ENCODE results near the gene RRP7A. TPM values are rescaled to one million over a fixed set of nuclear protein-coding genes. Genes with fewer than 3 reads are reported as not detected.

RRP7A gene
- total and polyA plus RNA-seq, 2 donors (not counting 1 experiment from before 2014, with no cell fraction given), result 18.3 to 98.5 TPM

DNA sequence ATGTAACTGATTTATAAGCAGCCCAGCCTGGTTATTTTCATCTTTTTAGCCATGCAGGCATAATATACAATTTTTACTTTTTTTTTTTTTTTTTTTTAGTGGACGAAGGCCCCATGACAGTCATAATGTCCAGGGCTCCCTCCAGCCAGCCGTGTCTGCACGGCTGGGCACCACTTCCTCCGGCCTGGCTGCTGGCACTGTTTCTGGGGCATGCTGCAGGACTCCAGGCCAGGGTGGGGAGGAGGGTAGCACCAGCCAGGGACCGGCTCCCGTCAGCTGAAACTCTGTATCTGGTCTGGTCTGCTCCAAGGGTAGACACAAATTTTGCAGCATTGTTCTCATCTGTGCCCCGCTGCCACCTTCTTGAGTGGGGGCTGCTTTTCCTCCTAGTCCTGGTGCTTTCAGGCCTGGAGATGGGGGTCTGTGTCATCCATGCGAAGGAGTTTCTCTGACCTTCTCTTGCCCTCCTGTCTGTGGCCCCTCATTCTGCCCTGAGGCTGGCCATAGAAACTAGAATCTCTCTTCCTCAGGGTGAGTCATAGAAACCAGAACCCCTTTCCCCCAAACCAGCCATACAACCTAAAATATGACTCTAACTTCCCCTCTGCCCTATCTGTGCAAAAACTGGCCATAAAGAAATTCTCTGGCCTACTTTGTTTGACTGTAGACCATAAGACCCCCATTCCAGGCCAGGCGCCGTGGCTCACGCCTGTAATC, 9.2 kb upstream of the RRP7A start:
- ChIA-PET POLR2A (no interaction called here), CTCF (interaction anchor here (6.0 kb wide), 1 partner anchor 19 kb away, joined by 86 read pairs; no protein-coding TSS in a partner anchor)
- H3K27ac Mint-ChIP-seq, result peak overlapping the region; percentile 64
- intact Hi-C loops (cut with micrococcal nuclease), result loop anchor here (5.0 kb wide), 1 partner anchor 34 kb away; no protein-coding TSS in a partner anchor
- Histone ChIP-seq H3K79me2 (ENCODE audit: control insufficient read depth, insufficient read depth, low read length) (peaks cover 9% of the 10 kb centered on the region), H3K27me3 (replicated peaks in 1 of 4; ENCODE audit: control extremely low read depth in 1 of 4, control insufficient read depth in 3 of 4, insufficient read depth in 4 of 4, low read length in 3 of 4) (no peaks in the 10 kb centered on the region), H3K4me2 (replicated peaks; ENCODE audit: low read depth, low read length, poor library complexity, severe bottlenecking) (no peak overlapping the region), H2AFZ (ENCODE audit: insufficient read depth, low read depth, low read length, poor library complexity, severe bottlenecking) (no peak overlapping the region), H3K4me1 (ENCODE audit: control insufficient read depth in 2 of 2, insufficient read depth in 2 of 2, low read length in 2 of 2) (peaks cover 4 to 22% of the 10 kb centered on the region in 2 donors), H3K4me3 (ENCODE audit: control extremely low read depth in 1 of 5, extremely low read depth in 1 of 5, insufficient read depth in 1 of 5, low read depth in 2 of 5, low read length in 4 of 5) (no peak overlapping the region), H3K36me3 (replicated peaks in 1 of 2; ENCODE audit: control extremely low read depth in 1 of 2, control insufficient read depth in 1 of 2, extremely low read depth in 1 of 2, insufficient read depth in 2 of 2, low read length in 1 of 2) (no peaks in the 10 kb centered on the region), H3K27ac (ENCODE audit: low read length in 2 of 2) (no peak overlapping the region), H3K9me3 (ENCODE audit: control extremely low read depth in 1 of 3, control insufficient read depth in 2 of 3, insufficient read depth in 1 of 3, low read length in 2 of 3) (no peaks in the 10 kb centered on the region), H4K20me1 (ENCODE audit: control insufficient read depth, insufficient read depth, low read length, poor library complexity, severe bottlenecking) (no peaks in the 10 kb centered on the region), H3K9ac (ENCODE audit: low read length) (no peak overlapping the region)
- H3K4me1 Mint-ChIP-seq, result peaks cover 29% of the 10 kb centered on the region
- no peak for DNase-seq
- H3K27me3 Mint-ChIP-seq, result no peaks in the 10 kb centered on the region
- TF ChIP-seq CTCF (IDR thresholded peaks at IDR 0.05), result no peak
- ATAC-seq (ENCODE audit: low read depth), result no peak
- WGBS (ENCODE audit: insufficient coverage), result 88% methylated on average over 11 of the region's 11 CpGs
- H3K4me3 Mint-ChIP-seq, result no peak overlapping the region
- no peaks in the 10 kb centered on the region for H3K9me3 Mint-ChIP-seq (ENCODE audit: insufficient read depth)

- Mint-ChIP-seq H3K4me1 (peaks cover 16% of the 10 kb centered on the region), H3K27ac (no peak overlapping the region), H3K4me3 (no peak overlapping the region), H3K9me3 (ENCODE audit: insufficient read depth) (no peaks in the 10 kb centered on the region), H3K27me3 (no peaks in the 10 kb centered on the region)
- no peak overlapping the region for H3K4me3 ChIP-seq (ENCODE audit: control extremely low read depth in 1 of 5, extremely low read depth in 1 of 5, insufficient read depth in 1 of 5, low read depth in 2 of 5, low read length in 4 of 5)
- DNase-seq, result no peak
- no peak overlapping the region for H3K27ac ChIP-seq (ENCODE audit: low read length in 2 of 2)
- no peak overlapping the region for H3K4me2 ChIP-seq (replicated peaks; ENCODE audit: low read depth, low read length, poor library complexity, severe bottlenecking)
- TF ChIP-seq EZH2 (IDR thresholded peaks at IDR 0.05; ENCODE audit: borderline replicate concordance, insufficient read depth, low read depth, low read length, poor library complexity, severe bottlenecking), result no peak
- H3K9me3 ChIP-seq (ENCODE audit: control extremely low read depth in 1 of 3, control insufficient read depth in 2 of 3, insufficient read depth in 1 of 3, low read length in 2 of 3), result no peaks in the 10 kb centered on the region
- POLR2A ChIA-PET, result no interaction called here
- peaks cover 45% of the 10 kb centered on the region for H3K79me2 ChIP-seq (ENCODE audit: control insufficient read depth, insufficient read depth, low read length)
- H4K20me1 ChIP-seq (ENCODE audit: control insufficient read depth, insufficient read depth, low read length, poor library complexity, severe bottlenecking), result no peaks in the 10 kb centered on the region
- peaks cover 0 to 4% of the 10 kb centered on the region in 2 experiments for H3K36me3 ChIP-seq (replicated peaks in 1 of 2; ENCODE audit: control extremely low read depth in 1 of 2, control insufficient read depth in 1 of 2, extremely low read depth in 1 of 2, insufficient read depth in 2 of 2, low read length in 1 of 2)
- 97% methylated on average over 15 of the region's 15 CpGs for WGBS (ENCODE audit: insufficient coverage)
- H3K9ac ChIP-seq (ENCODE audit: low read length), result no peak overlapping the region
- no peaks in the 10 kb centered on the region for H3K27me3 ChIP-seq (replicated peaks in 1 of 4; ENCODE audit: control extremely low read depth in 1 of 4, control insufficient read depth in 3 of 4, insufficient read depth in 4 of 4, low read length in 3 of 4)
- CTCF ChIA-PET, result interaction anchor here (0.6 kb wide), 1 partner anchor 19 kb away, joined by 3 read pairs; no protein-coding TSS in a partner anchor
- intact Hi-C loops (cut with micrococcal nuclease), result no loop called here
- no peak overlapping the region for H2AFZ ChIP-seq (ENCODE audit: insufficient read depth, low read depth, low read length, poor library complexity, severe bottlenecking)
- peaks cover 3 to 18% of the 10 kb centered on the region in 2 donors for H3K4me1 ChIP-seq (ENCODE audit: control insufficient read depth in 2 of 2, insufficient read depth in 2 of 2, low read length in 2 of 2)
- no peak for ATAC-seq (ENCODE audit: low read depth)
These were observed 3.0 kb upstream of the RRP7A start for GRCh38 chr22:42522546-42522945.

All from B cell (primary cell).